Frontal cortex (tissue), 1 donor: ENCODE measurements around the gene ACSL6. TPM values are rescaled to one million over a fixed set of nuclear protein-coding genes. Genes with fewer than 3 reads are reported as not detected.

Source experiments
- total RNA-seq: library from RNA; depleted of rRNA; stranded (reverse); fragments of >200 nt; gene quantifications from one replicate; pipeline ENCODE4 v1.2.3, GENCODE V29; 2014

Gene ACSL6
- total RNA-seq, 1 donor from 2014 or later, result 34.2 TPM

Other genes starting within 250 kb of the ACSL6 start
- gene FNIP1, start 214.6 kb downstream of the ACSL6 start, total RNA-seq, result 54.2 TPM
- not detected for gene MEIKIN, start 66.0 kb downstream of the ACSL6 start, total RNA-seq
- not detected for gene IL3, start 49.0 kb upstream of the ACSL6 start, total RNA-seq
- not detected for gene CSF2, start 62.1 kb upstream of the ACSL6 start, total RNA-seq
- gene P4HA2, start 216.2 kb upstream of the ACSL6 start, total RNA-seq, result 13.9 TPM
- 2.0 TPM for gene PDLIM4, start 246.0 kb upstream of the ACSL6 start, total RNA-seq